Effector memory CD4-positive, alpha-beta T cell (primary cell): Measurements from ENCODE around the gene ZNF280B.
"Not testable (repeated sequence)": the region's sequence is repeated elsewhere in the genome, so short reads cannot be mapped to it uniquely, and the experiment has no call there.

Experiments used
- DNase-seq, 3 donors: peaks; one replicate each; pipeline ENCODE4 v3.0.0-alpha.2; 2020
- H3K27ac ChIP-seq: 2 replicates; pipeline ENCODE4 v1.7.0; 2013; ENCODE audit warnings: mild to moderate bottlenecking, low read length, moderate library complexity; ENCODE audit not compliant: insufficient read depth, poor library complexity, severe bottlenecking
- H3K27me3 ChIP-seq: replicated peaks from 2 replicates; pipeline ENCODE4 v1.7.0; 2013; ENCODE audit warnings: mild to moderate bottlenecking, low read length; ENCODE audit not compliant: insufficient read depth, control insufficient read depth, poor library complexity, severe bottlenecking
- H3K36me3 ChIP-seq: 2 replicates; pipeline ENCODE4 v1.7.0; 2013; ENCODE audit warnings: mild to moderate bottlenecking, low read length, moderate library complexity; ENCODE audit not compliant: control insufficient read depth, insufficient read depth
- H3K4me1 ChIP-seq: 2 replicates; pipeline ENCODE4 v1.7.0; 2013; ENCODE audit warnings: low read length, mild to moderate bottlenecking; ENCODE audit not compliant: control insufficient read depth, insufficient read depth, poor library complexity, severe bottlenecking
- H3K4me3 ChIP-seq: 2 replicates; pipeline ENCODE4 v1.7.0; 2013; ENCODE audit warnings: low read length, low read depth, mild to moderate bottlenecking; ENCODE audit not compliant: insufficient read depth, poor library complexity, severe bottlenecking
- H3K9me3 ChIP-seq: 2 replicates; pipeline ENCODE4 v1.7.0; 2013; ENCODE audit warnings: mild to moderate bottlenecking, low read length, moderate library complexity; ENCODE audit not compliant: control insufficient read depth

Gene ZNF280B

GRCh38 chr22:22535662-22536061 is 27.1 kb upstream of the ZNF280B start:
- Histone ChIP-seq H3K27ac (no peak overlapping the region), H3K9me3 (no peaks in the 10 kb centered on the region), H3K4me3 (no peak overlapping the region), H3K4me1 (no peaks in the 10 kb centered on the region), H3K27me3 (no peaks in the 10 kb centered on the region), H3K36me3 (no peaks in the 10 kb centered on the region)
- DNase-seq, result no peak

GRCh38 chr22:22534604-22535415 is 26.3 kb upstream of the ZNF280B start:
- Histone ChIP-seq H3K9me3 (no peaks in the 10 kb centered on the region), H3K27ac (no peak overlapping the region), H3K4me3 (no peak overlapping the region), H3K36me3 (no peaks in the 10 kb centered on the region), H3K4me1 (no peaks in the 10 kb centered on the region), H3K27me3 (no peaks in the 10 kb centered on the region)
- no peak for DNase-seq

GRCh38 chr22:22533863-22534262 is 25.3 kb upstream of the ZNF280B start:
- H3K27me3 ChIP-seq, result no peaks in the 10 kb centered on the region
- H3K4me1 ChIP-seq, result no peaks in the 10 kb centered on the region
- H3K36me3 ChIP-seq, result no peaks in the 10 kb centered on the region
- no peaks in the 10 kb centered on the region for H3K9me3 ChIP-seq
- H3K4me3 ChIP-seq, result no peak overlapping the region
- DNase-seq, result no peak
- H3K27ac ChIP-seq, result no peak overlapping the region

GRCh38 chr22:22533417-22533816 is 24.9 kb upstream of the ZNF280B start:
- H3K4me3 ChIP-seq, result no peak overlapping the region
- DNase-seq, result no peak
- H3K9me3 ChIP-seq, result no peaks in the 10 kb centered on the region
- no peaks in the 10 kb centered on the region for H3K36me3 ChIP-seq
- no peaks in the 10 kb centered on the region for H3K4me1 ChIP-seq
- H3K27me3 ChIP-seq, result no peaks in the 10 kb centered on the region
- no peak overlapping the region for H3K27ac ChIP-seq

- not testable (repeated sequence) for H3K27me3 ChIP-seq, DNase-seq, H3K27ac ChIP-seq, H3K9me3 ChIP-seq, H3K4me3 ChIP-seq, H3K36me3 ChIP-seq, H3K4me1 ChIP-seq
Measured at GRCh38 chr22:22532547-22533071, 24.1 kb upstream of the ZNF280B start.

- no peak for DNase-seq
- H3K9me3 ChIP-seq, result no peaks in the 10 kb centered on the region
- H3K27ac ChIP-seq, result no peak overlapping the region
- no peaks in the 10 kb centered on the region for H3K27me3 ChIP-seq
- no peak overlapping the region for H3K4me3 ChIP-seq
- H3K36me3 ChIP-seq, result no peaks in the 10 kb centered on the region
- H3K4me1 ChIP-seq, result no peaks in the 10 kb centered on the region
Measured at GRCh38 chr22:22531770-22532546, 23.4 kb upstream of the ZNF280B start.

GRCh38 chr22:22528780-22529179 is 20.2 kb upstream of the ZNF280B start:
- H3K27ac ChIP-seq, result no peak overlapping the region
- no peaks in the 10 kb centered on the region for H3K9me3 ChIP-seq
- H3K36me3 ChIP-seq, result no peaks in the 10 kb centered on the region
- H3K27me3 ChIP-seq, result no peaks in the 10 kb centered on the region
- H3K4me1 ChIP-seq, result no peaks in the 10 kb centered on the region
- DNase-seq, result no peak
- H3K4me3 ChIP-seq, result no peak overlapping the region

GRCh38 chr22:22527312-22527711 is 18.8 kb upstream of the ZNF280B start:
- Histone ChIP-seq H3K27me3 (no peaks in the 10 kb centered on the region), H3K4me1 (no peaks in the 10 kb centered on the region), H3K9me3 (no peaks in the 10 kb centered on the region), H3K4me3 (no peak overlapping the region), H3K36me3 (no peaks in the 10 kb centered on the region), H3K27ac (no peak overlapping the region)
- no peak for DNase-seq

- Histone ChIP-seq H3K27me3 (no peaks in the 10 kb centered on the region), H3K4me1 (no peaks in the 10 kb centered on the region)
Measured at GRCh38 chr22:22526125-22526912, 17.8 kb upstream of the ZNF280B start.

More at GRCh38 chr22:22526125-22526912, 17.8 kb upstream of the ZNF280B start:
- Histone ChIP-seq H3K9me3 (no peaks in the 10 kb centered on the region), H3K4me3 (no peak overlapping the region), H3K27ac (no peak overlapping the region), H3K36me3 (no peaks in the 10 kb centered on the region)
- no peak for DNase-seq
